WTC11 (cell line): ENCODE results near the gene GOSR1.

Experiments
- CREM ChIP-seq: sonication (generic); formaldehyde crosslinking; IDR thresholded peaks from 2 replicates; pipeline ENCODE4 v1.8.1; 2022; ENCODE audit warnings: mild to moderate bottlenecking, missing genetic modification reagents, moderate library complexity
- ETV6 ChIP-seq: sonication (generic); formaldehyde crosslinking; IDR thresholded peaks from 2 replicates; pipeline ENCODE4 v1.8.1; 2022; ENCODE audit warnings: mild to moderate bottlenecking, missing genetic modification reagents
- NFYB ChIP-seq: sonication (generic); formaldehyde crosslinking; conservative IDR thresholded peaks from 2 replicates; pipeline ENCODE4 v1.8.0; 2022; ENCODE audit warnings: low read depth, missing genetic modification reagents
- TF ChIP-seq, protein P1 (sequence below): sonication (generic); formaldehyde crosslinking; IDR thresholded peaks from 2 replicates; pipeline ENCODE4 v1.8.1; 2022; ENCODE audit warnings: low read depth, missing genetic modification reagents, borderline replicate concordance
- TF ChIP-seq, protein P2 (sequence below): fragments of 200-600 bp; IDR thresholded peaks from 2 replicates; pipeline ENCODE4 v1.8.0; 2022; ENCODE audit warnings: antibody characterized with exemption

DNA sequence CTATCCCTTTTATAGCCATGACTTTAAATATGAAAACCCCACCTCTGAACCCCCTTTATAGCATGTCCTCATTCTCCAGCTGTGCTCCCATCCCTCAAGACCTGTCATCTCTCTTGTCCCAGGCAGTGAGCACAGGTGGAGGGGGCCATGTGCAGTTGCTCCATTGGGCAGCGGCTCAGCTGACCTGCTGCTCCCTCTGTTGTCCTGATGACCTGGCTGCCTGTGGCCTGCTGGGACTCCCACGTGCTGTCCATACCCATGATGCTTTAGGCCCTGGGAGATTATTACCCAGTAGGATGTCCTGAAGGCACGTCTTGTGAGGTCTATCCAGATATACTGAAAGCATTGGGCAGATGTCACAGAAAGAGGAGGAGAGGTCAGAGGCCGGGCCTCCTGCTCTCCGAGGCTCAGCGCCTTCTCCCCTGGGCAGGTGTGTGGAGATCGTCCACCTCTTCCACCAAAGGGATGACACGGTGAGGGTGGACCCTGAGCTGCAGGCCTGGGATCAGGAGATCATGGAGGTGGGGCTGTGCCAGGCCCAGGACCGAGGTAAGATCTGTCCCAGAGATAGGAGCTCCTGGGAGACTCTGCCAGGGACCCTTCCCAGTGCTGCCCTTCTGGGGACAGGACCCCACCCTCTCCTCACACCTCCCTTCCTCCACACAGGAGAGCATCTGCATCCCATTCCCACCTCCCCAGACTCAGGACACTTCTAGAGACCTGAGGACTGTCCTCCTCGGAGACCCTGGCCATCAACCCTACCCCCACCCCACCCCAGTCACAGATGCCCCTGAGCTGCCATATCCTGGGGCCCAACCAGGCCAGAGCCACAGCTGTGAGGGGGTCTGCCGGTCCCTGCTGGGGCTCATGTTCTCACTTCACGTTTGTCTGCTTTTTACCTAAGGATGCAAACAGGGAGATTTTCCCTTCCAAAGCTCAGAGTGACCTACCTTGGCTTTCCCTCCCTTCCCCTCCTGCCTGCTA lies 58.0 kb downstream of the GOSR1 start:
- TF ChIP-seq, protein P1, sequence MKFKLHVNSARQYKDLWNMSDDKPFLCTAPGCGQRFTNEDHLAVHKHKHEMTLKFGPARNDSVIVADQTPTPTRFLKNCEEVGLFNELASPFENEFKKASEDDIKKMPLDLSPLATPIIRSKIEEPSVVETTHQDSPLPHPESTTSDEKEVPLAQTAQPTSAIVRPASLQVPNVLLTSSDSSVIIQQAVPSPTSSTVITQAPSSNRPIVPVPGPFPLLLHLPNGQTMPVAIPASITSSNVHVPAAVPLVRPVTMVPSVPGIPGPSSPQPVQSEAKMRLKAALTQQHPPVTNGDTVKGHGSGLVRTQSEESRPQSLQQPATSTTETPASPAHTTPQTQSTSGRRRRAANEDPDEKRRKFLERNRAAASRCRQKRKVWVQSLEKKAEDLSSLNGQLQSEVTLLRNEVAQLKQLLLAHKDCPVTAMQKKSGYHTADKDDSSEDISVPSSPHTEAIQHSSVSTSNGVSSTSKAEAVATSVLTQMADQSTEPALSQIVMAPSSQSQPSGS (CRISPR knock-in tag) = no peak
- TF ChIP-seq, protein P2, sequence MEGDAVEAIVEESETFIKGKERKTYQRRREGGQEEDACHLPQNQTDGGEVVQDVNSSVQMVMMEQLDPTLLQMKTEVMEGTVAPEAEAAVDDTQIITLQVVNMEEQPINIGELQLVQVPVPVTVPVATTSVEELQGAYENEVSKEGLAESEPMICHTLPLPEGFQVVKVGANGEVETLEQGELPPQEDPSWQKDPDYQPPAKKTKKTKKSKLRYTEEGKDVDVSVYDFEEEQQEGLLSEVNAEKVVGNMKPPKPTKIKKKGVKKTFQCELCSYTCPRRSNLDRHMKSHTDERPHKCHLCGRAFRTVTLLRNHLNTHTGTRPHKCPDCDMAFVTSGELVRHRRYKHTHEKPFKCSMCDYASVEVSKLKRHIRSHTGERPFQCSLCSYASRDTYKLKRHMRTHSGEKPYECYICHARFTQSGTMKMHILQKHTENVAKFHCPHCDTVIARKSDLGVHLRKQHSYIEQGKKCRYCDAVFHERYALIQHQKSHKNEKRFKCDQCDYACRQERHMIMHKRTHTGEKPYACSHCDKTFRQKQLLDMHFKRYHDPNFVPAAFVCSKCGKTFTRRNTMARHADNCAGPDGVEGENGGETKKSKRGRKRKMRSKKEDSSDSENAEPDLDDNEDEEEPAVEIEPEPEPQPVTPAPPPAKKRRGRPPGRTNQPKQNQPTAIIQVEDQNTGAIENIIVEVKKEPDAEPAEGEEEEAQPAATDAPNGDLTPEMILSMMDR = no peak
- TF ChIP-seq ETV6 (CRISPR knock-in tag) (no peak), CREM (CRISPR knock-in tag) (no peak), NFYB (CRISPR knock-in tag) (no peak)
